ENCODE results near the gene PPP1R12B.
A peak's percentile ranks its signal among the peaks of the same experiment; 100 is the strongest.
"Not testable (repeated sequence)": the region's sequence is repeated elsewhere in the genome, so short reads cannot be mapped to it uniquely, and the experiment has no call there.

The PPP1R12B gene

DNA sequence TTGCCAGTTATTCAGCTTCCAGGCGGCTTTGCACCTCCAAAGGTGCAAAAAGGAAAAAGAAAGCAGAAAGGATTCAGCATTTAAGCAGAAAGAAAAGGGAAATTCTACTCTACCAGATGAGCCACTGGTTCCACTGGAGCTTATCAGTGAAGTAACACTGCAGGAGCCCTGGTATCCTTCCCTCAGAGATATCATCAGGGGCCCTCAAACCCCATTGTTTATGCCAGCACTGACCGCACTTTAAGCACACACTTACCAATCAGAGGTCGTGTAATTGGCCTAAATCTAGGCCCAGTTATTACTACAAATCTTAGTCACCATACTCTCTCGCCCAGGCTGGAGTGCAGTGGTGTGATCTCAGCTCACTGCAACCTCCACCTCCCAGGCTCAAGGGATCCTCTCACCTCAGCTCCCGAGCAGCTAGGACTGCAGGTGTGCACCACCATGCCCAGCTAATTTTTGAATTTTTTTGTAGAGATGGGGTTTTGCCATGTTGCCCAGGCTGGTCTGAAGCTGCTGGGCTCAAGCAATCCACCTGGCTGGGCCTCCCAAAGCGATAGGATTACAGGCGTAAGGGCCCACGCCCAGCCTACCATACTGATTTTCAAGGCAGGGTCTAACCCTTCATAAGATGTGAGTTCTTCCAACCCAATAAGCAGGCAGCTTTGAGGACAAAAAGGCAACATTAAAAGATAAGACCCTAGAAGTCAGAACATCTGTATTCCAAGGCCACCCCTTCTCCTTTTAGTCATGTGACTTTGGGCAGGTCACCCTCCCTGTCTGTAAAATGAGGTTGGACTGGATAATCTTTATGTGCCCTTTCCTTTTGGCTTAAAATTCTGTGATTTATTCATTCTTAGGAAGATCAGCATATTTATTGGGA is 236.4 kb downstream of the PPP1R12B start:
- DNase-seq (ENCODE audit: low read depth), result no peak

DNA sequence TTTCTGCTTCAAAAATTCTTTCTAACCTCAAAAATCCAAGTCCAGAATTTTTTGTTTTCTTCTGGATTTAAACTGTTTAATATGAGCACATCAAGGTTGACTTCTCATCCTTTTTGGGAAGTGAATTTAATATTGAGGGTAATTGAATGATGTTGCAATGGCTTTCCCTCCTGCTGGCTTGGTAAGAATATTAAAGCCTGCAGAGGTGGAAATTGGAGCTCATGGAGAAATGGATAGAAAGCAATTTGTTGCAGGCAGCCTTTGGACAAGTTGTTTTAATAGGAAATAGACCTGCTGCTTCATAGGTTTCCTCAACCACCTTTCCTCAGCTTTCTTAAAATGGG is 237.1 kb downstream of the PPP1R12B start:
- no peak for DNase-seq (ENCODE audit: low read depth)

- DNase-seq (ENCODE audit: low read depth), result no peak
These were observed 237.7 kb downstream of the PPP1R12B start for GRCh38 chr1:202586018-202586821.

GRCh38 chr1:202586871-202587270 is 238.4 kb downstream of the PPP1R12B start:
- no peak for DNase-seq (ENCODE audit: low read depth)

GRCh38 chr1:202587859-202588485 is 239.5 kb downstream of the PPP1R12B start:
- no peak for DNase-seq (ENCODE audit: low read depth)

GRCh38 chr1:202588503-202589189 is 240.1 kb downstream of the PPP1R12B start:
- DNase-seq (ENCODE audit: low read depth), result no peak

- DNase-seq (ENCODE audit: low read depth), result peak; percentile 99
These were observed 240.9 kb downstream of the PPP1R12B start for GRCh38 chr1:202589190-202589930.

GRCh38 chr1:202590126-202590525 is 241.6 kb downstream of the PPP1R12B start:
- no peak for DNase-seq (ENCODE audit: low read depth)

GRCh38 chr1:202590975-202591411 is 242.5 kb downstream of the PPP1R12B start:
- DNase-seq (ENCODE audit: low read depth), result no peak

DNA sequence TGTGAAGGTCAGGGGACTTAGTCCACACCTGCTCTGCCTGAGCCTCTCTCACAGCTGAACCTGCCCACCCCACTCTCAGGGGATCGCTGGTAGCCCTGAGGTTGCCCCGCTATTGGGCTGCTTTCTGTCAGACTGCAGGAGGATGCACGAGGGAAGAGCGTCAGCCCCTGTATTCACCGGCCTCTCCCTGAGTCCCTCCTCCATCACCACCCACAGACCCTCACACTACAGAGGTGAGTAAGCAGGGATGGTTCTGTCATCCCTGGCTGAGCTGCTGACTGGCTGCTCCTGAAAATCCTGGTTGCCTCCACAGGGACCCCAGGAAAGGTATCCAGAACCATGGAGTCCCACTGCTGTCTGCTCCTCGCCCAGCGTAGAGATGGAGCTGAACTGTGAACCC is 243.0 kb downstream of the PPP1R12B start:
- no peak for DNase-seq (ENCODE audit: low read depth)

DNA sequence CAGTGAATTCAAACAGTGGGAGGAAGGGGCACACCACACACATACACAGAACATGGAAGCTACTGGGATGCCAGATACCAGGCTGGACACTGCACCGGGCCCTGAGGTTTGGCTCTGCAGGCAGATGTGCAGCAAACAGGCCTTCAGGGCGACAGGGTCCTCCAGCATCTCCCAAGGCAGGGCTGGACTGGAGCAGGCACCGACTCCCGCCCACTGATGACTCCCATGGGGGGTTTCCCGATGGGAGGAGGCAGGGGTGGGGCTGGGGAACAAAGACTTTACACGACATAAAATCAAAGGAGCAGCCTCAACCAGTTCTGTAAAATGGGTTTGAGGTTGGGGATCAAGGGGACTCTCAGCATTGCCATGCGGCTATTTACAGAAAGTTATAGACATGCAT is 243.6 kb downstream of the PPP1R12B start:
- DNase-seq (ENCODE audit: low read depth), result no peak

- DNase-seq (ENCODE audit: low read depth), result no peak
These were observed 245.3 kb downstream of the PPP1R12B start for GRCh38 chr1:202593845-202594244.

GRCh38 chr1:202596638-202597037 is 248.1 kb downstream of the PPP1R12B start:
- no peak for DNase-seq (ENCODE audit: low read depth)

DNA sequence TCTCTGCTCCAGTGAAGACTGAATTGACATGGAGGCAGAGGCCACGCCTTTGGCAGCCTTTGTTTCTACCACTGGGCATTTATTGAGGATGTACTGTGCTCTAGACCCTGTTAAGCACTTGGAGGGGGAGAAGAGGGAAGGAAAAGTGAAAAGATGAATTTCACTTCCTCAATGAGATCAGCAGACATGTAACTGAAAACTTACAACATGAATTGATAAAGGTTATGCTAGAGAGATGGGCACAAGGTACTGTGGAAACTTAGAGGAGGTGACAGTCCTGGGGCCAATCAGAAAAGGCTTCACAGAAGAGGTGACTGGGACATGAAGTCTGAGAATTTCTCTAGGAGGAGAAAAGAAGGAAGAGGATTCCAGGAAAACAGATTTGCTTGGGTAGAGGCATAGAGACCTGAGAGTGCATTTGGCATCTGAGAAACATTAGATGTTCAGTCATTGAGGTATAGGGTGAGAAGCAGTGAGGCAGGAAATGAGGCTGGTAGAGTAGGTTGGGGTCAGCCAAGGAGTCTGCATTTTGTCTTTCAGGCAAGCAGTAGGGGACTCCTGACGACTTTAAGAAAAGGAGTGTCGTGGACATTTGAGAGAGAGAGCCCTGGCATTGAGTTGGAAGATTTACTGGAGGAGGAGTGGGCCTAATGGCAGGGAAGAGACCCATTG is 248.7 kb downstream of the PPP1R12B start:
- no peak for DNase-seq (ENCODE audit: low read depth)

GRCh38 chr1:202599669-202600431 is 251.4 kb downstream of the PPP1R12B start:
- no peak for DNase-seq (ENCODE audit: low read depth)

DNA sequence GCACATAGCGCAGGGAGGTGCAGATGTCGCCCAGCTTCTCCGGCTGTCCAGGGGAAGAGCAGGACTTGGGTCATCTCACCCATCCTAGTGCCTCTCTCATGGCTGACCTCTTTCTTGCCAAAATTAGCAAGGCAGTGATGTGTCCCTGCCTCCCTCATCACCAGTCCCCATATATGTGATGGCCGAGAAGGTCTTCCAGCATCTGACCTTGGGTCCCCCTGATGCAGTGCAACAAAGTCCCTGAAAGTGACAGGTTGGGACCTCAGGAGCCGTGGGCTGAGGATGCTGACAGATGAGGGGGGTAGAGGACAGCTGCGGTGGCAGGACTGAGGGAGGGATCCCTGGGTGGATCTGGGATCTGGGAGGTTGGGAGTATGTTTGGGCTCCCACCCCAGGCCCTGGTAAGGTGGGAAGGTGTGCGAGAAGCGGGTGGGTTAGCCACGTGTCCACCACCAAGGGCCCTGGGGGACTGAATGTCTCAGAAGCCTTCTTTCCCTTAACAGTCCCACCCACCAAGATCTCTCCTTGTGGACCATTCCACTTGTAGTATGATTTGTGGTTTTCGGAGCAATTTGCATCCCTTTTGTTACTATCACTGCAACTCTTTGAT is 252.0 kb downstream of the PPP1R12B start:
- no peak for DNase-seq (ENCODE audit: low read depth)

DNA sequence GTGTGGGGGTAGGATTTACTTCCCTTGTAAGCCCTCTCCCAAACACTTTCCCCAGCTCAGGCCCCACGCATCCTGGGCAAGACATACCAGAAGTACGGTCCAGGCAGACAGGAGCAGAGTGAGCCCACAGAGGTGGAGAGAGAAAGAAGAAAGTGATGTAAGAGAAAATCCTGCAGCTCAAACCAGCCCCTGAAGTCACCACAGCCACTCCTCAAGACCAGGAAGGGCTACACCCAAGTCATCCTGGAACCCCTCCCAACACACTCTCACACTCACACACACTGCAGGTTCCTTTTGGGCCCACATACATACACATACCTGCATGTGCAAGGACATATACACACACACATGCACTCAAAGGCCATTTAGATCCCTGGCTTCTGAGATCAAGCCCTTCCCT is 254.9 kb downstream of the PPP1R12B start:
- DNase-seq (ENCODE audit: low read depth), result no peak

- no peak for DNase-seq (ENCODE audit: low read depth)
These were observed 257.0 kb downstream of the PPP1R12B start for GRCh38 chr1:202605515-202605914.

GRCh38 chr1:202612036-202612435 is 263.5 kb downstream of the PPP1R12B start:
- not testable (repeated sequence) for DNase-seq (ENCODE audit: low read depth)

DNA sequence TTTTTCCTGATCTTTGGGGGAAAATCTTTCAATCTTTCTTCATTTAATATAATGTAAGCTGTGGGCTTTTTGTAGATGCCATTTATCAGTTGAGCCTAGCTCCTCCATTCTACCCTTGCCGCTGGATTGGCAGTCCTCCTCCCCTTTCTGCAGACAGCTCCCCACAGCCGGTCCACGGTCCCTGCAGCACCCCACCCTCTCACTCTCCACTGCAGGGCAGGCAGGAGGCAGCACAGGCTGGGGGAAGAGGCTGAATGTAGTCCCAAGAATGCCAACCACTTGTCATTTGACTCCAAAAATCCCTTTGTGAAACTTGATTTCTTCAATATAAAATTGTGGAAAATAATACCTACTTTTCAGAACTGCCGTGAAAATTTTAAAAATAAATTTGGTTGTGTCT is 265.1 kb downstream of the PPP1R12B start:
- no peak for DNase-seq (ENCODE audit: low read depth)
